GM18873 (cell line): ENCODE data around the gene GZMM.

ENCODE experiments used
- ATAC-seq: cut with Tn5 transposase; IDR thresholded peaks from one replicate; pipeline ENCODE4 v1.9.1; 2021; ENCODE audit warnings: mild to moderate bottlenecking, moderate library complexity, moderate number of reproducible peaks; ENCODE audit not compliant: unreplicated experiment, low FRiP score

The GZMM gene

DNA sequence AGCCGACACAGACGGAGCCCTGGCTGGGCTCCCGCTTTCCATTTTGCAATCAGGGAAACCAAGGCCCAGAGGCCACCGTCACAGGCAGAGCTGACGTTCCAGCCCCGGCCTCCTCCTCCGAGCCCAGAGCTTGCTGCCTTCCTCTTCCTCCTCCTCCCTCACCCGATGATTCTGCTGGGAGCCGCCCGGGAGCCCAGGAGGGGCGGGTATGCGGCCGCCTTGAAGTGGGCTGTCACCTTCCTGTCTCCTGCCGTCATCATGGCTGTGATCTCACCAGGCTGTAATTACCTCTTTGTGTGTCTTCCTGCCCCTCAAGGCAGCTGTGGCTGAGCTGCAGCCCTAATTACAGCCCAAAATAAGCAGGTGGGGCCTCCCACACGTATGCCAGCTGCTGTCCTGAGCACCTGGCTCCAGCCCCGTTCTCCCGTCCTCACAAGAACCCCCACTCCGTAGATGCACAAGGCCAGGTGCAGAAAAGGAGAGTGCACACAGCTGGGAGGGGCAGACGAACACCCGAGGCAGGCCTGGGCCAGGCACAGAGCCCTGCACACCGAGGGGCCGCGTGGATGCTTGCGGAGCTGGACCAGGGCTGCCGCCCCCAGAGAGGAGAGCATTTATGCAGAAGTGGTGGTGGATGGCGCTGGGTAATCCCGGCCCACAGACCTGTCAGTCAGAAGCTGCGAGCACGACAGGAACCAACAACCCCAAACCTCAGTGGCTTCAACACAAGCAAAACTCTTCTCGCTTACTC is 32.6 kb upstream of the GZMM start:
- no peak for ATAC-seq

DNA sequence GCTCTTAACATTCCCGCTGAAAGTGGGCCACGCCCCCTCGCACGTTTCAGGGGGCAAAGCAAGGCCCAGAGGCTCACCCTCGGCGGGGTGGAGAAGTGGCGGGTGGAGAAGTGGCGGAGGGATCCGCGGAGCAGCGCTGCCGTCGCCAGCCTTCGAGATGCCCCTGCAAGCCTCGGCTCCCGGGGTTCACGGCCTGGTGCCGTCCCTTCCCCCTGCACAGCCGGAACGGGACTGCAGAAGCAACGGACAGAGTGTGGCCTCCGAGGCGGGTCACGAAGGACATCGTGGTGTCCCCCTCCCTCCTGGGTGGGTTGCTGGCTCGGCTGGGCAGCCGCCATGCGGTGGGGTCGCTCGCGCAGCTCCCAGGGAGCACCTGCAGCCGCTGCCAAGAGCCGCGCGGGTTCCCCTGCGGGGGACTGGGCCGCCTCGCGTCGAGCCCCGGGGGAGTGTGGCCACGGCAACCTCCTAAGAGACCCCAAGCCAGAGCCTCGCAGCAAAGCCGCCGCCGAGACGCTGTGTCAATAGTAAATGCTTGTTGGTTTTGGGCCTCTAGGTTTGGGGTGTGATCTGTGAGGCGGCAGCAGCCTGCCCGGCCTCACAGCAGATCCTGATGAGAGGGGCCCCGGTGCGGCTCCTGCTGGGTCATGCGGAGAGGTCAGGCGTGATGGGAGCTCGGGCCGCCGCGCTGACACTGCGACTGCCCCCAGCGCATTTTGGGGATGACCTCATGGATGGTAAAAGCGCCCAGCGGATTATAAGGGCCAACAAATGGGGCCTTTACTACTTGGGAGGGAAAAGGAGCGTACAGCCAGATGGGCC is 31.1 kb upstream of the GZMM start:
- ATAC-seq, result no peak

DNA sequence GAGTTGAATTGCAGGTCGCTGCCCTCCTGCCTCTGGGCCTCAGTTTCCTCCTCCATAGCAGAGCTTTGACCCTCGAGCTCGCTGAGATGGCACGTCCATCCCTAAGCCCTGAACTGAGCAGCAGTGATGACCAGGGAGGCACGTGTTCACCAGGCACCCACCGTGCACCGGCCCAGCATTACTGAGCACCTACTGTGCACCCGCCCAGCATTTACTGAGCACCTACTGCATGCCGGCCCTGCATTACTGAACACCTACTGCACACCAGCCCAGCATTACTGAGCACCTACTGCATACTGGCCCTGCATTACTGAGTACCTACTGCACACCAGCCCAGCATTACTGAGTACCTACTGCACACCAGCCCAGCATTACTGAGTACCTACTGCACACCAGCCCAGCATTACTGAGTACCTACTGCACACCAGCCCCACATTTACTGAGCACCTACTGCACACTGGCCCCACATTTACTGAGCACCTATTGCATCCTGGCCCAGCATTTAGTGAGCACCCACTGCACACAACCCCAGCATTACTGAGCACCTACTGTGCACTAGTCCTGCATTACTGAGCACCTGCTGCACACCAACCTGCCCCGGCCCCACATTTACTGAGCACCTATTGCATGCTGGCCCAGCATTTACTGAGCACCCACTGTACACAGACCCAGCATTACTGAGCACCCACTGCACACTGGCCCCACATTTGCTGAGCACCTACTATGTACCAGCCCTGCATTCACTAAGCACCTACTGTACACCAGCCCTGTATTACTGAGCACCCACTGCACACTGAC is 30.3 kb upstream of the GZMM start:
- no peak for ATAC-seq

DNA sequence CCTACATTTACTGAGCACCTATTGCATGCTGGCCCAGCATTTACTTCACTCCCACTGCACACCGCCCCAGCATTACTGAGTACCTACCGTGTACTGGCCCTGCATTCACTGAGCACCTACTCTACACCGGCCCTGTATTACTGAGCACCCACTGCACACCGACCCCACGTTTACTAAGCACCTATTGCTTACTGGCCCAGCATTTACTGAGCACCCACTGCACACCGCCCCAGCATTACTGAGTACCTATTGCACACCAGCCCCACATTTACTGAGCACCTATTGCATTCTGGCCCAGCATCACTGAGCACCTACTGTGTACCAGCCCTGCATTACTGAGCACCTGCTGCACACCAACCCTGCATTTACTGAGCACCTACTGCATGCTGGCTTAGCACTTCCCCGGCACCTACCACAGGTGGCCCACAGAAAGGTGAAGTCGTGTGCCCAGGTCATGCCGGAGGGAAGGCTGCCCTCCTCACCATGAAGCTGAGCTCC is 29.6 kb upstream of the GZMM start:
- ATAC-seq, result no peak

DNA sequence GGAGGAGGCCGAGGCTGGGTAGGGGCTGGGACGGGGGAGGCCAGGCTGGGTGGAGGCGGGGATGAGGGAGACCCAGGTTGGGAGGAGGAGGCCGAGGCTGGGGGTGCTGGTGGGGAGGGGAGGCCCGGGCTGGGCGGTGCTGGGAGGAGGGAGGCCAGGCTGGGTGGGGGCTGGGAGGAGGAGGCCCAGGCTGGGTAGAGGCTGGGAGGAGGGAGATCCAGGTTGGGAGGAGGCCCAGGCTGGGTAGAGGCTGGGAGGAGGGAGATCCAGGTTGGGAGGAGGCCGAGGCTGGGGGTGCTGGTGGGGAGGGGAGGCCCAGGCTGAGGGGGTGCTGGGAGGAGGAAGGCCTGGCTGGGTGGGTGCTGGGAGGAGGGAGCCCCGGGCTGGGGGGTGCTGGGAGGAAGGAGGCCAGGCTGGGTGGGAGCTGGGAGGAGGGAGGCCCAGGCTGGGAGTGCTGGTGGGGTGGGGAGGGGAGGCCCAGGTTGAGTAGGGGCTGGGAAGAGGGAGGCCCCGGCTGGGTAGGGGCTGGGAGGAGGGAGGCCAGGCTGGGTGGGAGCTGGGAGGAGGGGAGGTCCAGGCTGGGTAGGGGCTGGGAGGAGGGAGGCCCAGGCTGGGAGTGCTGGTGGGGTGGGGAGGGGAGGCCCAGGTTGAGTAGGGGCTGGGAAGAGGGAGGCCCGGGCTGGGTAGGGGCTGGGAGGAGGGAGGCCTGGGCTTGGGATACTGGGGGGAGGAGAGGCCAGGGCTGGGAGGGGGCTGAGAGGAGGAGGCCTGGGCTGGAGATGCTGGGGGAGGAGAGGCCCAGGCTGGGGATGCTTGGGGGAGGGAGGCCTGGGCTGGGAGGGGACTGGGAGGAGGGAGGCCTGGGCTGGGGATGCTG is 25.9 kb upstream of the GZMM start:
- no peak for ATAC-seq

DNA sequence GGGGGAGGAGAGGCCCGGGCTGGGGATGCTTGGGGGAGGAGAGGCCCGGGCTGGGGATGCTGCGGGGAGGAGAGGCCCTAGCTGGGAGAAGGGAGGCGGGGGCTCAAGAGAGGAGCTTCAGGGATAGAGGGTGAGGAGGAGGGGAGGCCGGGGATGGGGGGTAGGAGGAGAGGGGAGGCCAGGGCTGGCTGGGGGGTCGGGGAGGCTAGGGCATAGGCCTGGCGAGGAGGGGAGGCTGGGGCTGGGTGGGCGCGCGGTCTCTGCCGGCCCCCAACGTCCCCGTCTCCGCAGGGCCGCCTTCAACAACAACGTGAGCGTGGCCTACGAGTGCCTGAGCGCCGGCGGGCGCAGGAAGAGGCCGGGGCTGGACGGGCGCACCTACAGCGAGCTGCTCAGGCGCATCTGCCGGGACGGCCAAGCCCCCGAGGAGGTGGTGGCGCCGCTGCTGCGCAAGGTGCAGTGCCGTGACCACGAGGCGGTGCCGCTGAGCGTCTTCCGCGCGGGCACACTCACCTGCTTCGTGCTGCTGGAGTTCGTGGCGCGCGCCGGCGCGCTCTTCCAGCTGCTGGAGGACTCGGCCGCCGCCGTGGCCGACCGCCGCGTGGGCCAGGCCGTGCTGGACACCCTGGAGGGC is 25.1 kb upstream of the GZMM start:
- no peak for ATAC-seq

DNA sequence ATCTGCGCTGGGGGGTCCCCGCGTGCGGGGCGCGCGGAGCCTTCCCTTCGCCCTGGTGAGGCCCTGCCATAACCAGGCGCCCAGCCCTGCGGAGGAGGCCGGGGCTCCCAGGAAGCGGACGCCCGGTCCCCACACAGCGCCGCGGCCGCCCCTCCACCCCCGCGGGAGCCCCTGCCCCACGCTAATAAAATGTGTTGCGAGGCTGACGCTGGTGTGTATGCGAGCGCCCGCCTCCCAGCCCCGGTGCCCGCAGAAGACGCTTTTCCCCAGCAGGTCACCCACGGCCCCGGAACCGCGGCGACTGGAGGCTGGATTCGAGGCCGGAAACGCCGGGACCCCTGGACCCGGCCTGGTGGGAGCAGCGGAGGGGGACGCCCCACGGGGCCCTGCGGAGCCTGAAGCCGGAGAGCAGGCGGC is 24.4 kb upstream of the GZMM start:
- ATAC-seq, result no peak

DNA sequence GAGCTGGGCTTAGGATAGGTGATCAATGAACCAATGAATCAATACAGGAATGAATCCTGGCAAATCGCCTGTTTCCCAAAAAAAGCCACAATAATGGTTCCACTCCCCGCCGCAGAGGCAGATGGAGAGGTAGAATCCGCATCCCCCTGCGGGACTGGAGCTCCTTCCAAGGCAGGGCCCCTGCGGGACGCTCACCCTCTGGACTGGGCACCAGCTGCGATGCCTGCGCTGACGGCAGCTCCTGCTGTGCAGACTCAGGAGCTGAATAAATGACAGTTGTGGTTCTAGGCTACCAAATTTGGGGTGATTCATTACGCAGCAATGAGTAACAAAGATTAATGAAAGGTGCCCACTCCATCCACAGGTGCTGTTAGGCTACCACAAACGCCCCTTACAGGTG is 21.1 kb upstream of the GZMM start:
- no peak for ATAC-seq

DNA sequence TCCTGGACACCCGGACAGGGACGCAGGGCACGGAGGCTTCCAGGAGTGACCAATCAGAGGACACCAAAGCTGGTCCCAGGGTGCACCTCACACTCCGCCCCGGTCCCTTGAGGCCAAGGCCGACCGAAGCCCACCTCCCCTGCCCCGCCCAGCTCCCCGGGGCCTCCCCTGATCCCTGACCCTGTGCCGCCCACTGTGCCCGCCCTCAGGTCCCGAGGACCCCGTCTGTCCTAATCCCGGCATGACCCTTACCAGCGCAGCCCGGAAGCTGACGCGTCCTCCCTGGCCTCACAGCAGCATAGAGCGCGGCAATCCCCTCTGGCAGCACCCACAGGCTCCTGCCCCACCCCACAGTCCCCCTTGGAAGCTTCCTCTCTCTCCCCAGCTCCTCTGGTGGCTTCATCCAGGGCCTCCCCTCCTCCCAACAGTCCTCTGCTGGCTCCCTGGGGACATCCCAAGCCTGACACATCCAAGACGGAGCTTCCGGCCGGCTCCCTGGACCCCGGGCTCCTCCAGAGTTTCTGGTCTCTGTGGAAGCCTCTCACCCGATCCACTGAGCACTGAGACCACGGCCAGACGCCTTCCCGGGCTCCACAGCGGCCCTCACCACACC is 19.7 kb upstream of the GZMM start:
- ATAC-seq, result no peak

DNA sequence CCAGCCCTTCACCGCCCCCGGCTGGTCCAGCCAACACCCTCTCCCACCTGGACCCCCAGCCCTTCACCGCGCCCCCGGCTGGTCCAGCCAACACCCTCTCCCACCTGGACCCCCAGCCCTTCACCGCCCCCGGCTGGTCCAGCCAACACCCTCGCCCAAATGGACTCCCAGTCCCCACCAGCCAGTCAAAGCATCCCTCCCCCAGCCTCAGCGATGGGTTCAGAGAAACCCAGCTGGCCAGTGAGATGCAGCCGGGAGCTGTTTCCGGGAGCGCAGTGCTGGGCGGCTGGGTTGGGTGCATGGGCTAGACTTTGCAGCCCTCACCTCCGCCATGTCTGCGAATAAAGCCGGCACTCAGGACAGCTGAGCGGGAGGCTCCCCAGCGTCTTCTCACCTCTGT is 18.8 kb upstream of the GZMM start:
- no peak for ATAC-seq

DNA sequence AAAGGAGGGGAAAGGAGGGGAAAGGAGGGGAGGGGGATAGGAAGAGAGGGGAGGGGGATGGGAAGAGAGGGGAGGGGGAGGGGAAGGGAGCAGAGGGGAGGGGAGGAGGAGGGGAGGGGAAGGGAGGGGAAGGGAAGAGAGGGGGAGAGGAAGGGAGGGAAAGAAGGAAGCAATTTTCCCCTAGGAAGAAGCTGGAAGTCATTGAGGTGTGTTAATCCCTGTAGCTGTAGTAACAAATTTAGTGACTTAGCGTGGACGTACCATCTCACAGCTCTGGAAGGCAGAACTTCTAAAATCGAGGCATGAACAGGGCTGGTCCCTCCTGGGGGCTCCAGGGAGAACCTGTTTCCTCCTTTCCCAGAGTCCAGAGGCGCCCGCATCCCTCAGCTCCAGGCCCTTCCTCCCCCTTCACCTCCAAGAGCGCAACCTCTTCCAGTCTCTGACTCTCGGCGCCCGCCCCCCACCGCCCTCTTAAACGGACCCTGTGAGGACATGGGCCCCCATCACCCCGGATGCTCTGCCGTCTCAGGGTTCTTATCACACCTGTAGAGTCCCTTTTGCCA is 17.9 kb upstream of the GZMM start:
- no peak for ATAC-seq

DNA sequence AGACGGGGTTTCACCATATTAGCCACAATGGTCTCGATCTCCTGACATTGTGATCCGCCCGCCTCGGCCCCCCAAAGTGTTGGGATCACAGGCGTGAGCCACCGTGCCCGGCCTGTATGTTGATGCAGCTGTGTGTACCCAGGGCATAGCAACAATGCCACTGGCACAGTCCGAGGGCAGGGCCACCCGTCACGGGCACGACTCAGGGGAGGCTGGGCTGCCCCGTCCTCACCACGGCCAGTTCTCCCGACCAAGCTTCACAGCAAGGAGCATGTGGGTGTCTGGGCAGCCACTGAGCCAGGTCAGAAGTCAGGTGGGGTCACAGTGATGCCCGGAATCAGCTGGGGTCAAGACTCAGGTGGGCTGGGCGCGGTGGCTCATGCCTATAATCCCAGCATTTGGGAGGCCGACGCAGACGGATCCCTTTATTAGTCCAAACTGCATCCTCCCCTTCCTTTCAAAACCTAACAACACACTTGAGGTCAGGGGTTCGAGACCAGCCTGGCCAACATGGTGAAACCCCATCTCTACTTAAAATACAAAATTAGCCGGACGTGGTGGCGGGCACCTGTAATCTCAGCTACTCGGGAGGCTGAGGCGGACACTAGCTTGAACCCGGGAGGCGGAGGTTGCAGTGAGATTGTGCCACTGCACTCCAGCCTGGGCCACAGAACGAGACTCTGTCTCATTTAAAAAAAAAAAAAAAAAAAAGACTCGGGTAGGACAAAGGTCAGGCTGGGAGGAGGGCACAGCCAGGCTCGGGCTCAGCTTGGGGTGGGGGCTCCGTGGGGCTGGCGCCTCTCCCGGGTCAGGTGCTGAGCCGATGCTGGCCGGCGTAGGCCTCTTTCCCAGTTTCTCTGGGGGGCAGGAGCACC is 13.5 kb upstream of the GZMM start:
- ATAC-seq, result no peak

DNA sequence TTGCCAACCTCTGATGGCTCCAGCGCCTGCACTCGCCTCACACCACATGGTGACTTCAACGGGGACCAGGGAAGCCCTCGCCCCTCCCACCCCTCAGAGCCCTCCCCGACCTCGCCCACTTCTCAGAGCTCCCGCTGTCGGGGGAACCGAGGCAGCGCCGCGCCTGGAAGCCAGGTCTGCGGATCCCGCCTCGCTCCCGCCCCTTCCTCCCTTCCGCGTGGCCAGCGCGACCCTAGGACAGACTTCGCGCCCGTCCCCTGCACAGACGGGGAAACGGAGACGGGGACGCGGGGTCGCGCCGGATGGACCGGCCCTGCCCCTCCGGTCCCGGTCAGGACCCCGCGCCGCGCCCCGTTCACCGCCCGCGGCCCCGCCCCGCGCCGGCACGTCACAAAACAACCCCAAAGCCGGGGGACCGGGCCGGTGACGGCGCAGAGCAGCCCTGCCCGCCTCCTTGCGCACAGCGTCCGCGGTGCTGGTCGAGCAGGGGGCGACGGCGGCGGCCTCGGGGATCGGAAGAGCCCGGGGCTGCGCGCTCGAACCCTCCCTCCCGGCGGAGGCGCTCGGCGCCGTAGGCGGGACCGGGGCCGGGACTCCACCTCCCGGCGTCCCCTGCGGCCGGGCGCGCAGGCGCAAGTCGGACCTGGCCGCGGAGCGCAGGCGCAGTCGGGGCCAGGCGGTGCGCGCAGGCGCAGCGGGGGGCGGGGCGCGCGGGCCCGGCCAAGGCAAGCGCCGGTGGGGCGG is 12.7 kb upstream of the GZMM start:
- ATAC-seq, result peak; percentile 36

DNA sequence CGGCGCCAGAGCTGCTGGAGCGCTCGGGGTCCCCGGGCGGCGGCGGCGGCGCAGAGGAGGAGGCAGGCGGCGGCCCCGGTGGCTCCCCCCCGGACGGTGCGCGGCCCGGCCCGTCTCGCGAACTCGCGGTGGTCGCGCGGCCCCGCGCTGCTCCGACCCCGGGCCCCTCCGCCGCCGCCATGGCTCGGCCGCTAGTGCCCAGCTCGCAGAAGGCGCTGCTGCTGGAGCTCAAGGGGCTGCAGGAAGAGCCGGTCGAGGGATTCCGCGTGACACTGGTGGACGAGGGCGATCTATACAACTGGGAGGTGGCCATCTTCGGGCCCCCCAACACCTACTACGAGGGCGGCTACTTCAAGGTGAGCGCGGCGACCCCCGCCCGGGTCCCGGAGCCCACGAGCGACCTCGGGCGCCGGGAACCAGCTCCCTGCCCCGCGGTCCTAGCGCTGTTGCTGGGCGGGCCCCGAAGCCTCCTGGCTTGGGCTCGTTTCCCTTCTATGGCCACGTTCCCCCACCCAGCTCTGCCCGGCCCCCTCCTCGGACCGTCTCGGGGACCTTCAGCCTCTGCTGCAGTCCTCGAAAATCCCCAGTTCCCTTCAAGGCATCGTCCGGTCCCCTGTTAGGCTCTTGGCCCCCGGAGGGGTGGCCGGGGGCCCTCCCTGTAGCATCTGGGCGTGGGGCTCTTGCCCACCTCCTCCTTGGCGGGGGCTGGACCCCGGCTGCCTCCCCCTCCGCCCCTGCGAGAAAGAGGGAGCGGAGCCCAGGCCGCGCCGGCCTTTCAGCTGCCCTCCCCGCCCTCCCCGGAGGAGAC is 11.9 kb upstream of the GZMM start, which contains the start of gene CDC34:
TSS of gene CDC34 (plus strand) at position 8 of the 808 bp plus-strand sequence. CDS start at position 180, 172 bp downstream.
- ATAC-seq, result peak; percentile 15

DNA sequence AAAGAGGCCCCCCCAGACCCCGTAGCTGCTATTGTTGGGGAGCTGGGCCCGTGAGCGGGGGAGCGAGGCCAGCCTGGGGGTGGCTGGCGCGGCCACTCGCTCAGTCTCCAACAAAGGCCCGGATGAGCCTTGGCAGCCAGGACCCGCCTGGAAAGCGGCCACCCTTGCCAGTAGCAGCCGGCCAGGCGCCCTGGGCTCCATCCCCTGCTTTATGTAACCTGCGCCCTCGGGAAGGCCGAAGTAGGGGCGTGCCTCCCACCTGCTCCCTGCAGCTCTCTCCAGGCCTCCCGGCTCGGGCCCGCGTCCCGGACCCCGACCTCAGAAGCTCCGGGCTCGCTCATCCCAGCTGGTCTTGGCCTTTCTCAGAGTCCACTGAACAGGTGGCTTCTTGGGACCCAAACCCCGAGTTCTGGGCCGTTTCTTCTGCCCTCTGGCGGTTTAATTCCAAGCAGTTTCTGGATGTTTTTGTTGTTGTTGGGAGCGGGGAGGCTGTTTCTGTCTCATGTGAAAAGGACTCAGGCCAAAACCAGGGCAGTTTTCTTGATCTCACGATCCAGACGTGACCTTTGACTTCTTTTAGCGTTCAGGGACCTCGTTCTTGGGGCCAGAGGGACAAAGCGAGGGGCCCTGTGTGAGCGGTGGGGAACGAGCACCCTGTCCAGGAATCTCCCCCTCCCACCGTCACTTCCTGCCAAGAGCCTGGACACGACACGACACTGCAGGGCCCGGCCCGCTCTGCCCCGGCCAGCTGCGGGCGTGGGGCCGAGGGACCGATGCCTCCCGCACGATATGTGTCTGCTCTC is 11.1 kb upstream of the GZMM start:
- ATAC-seq, result no peak
